Islet precursor cell (in vitro differentiated cells): ENCODE measurements around the gene SERPINI2.
A peak's percentile ranks its signal among the peaks of the same experiment; 100 is the strongest.
"Not testable (repeated sequence)": the region's sequence is repeated elsewhere in the genome, so short reads cannot be mapped to it uniquely, and the experiment has no call there.

Source experiments
- DNase-seq: peaks from one replicate; pipeline ENCODE4 v3.0.0-alpha.2; 2018

SERPINI2 gene

DNA sequence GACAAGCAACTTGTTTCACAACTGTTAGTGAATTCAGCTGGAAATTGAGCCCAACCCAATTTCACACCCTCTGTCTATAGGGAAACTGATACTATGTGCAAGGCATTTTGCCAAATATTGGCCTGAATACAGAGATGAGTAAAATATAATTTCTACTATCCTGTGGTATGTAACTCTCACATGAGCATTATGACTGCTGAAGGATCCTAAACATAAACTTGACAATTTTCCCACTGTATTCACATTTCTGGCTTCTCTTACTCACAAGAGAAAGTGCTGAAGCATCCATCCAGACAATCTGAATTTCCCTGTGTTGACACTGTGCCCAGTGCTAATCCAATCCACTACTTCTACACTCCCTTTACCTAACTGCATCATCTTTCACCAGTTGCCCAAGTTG, 28.4 kb downstream of the SERPINI2 start:
- no peak for DNase-seq

DNA sequence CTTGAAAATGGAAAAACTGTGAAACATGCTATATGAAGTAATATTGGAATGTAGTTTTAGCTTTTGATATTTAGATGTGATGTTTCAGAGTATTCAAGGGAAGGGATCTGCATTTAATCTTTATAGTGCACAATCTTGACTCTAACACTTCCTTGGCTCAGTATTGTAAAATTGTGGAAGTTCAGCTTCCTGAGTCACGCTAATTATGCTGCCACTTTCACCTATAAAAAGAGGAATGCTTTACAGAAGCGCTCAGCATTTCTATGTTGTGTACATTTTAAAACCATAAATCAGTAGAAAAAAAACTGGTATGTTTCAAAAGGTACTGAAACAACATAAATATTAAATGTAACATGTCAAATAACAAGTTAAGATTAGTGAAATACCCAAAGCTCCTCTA, 32.6 kb downstream of the SERPINI2 start:
- DNase-seq = no peak

DNA sequence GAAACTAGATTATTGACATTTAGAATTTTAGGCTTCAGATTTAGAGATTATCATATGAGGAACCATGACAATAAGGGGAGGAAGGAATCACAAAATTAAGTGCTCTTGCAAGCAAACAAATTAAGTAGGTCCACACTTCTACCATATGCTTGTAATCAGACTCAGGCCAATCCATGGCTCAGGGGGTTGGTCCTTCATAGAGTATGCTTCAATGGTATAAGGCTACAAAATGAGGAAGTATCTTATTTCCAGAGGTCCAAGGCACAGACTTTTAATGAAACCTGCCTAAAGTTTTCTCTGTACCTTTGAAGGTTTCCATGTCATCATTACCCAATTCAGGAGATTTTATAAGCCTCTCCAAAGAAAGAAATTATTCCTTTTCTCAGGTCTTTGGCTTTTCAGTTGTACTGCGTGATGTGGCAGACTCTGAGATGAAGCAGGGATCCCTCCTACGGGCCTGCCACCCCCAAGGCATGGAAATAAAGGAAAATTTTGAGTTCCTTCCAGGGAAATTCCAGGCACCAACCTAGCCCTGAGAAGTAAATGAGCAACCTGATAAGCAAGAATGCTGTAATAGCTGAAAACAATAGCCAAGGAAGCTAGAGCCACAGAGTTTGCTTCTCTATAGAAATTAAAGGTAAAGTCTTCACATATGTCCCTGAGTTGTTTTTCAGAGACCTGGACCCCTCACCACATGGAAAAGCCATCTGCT, 36.3 kb downstream of the SERPINI2 start:
- DNase-seq = no peak

DNA sequence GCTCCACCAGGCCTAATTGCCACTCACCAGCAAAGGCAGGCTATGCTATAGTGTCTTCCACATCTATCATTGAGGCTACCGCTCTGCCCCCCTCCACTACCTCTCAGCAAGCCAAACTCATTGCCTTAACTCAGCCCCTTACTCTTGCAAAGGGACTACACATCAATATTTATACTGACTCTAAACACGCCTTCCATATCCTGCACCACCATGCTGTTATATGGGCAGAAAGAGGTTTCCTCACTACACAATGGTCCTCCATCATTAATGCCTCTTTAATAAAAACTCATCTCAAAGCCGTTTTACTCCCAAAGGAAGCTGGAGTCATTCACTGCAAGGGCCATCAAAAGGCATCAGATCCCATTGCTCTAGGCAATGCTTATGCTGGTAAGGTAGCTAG, 46.9 kb downstream of the SERPINI2 start:
- DNase-seq = not testable (repeated sequence)

DNA sequence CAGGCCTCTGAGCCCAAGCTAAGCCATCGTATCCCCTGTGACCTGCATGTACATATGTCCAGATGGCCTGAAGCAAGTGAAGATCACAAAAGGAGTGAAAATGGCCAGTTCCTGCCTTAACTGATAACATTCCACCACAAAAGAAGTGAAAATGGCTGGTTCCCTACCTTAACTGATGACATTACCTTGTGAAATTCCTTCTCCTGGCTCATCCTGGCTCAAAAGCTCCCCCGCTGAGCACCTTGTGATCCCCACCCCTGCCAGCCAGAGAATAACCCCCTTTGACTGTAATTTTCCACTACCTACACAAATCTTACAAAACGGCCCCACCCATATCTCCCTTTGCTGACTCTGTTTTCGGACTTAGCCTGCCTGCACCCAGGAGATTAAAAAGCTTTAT, 51.4 kb downstream of the SERPINI2 start:
- not testable (repeated sequence) for DNase-seq

DNA sequence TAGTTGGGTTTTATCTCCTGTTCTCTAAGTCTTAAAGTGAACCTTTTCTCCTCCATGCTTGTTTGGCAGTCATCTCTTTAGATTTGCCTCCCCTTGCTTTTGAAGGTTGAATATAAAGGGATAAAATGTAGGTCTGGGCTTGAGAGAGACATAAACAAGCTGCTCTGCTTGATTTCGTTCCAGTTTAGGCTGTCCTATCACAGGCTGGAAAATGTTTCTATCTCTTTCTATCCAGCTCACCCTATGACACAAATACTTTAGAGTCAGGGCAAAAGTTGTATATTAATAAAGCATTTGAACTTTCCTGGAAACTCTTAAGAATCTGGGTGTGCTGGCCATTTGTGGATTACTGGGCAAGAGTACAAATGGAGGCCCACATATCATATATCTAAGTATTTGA, 64.2 kb downstream of the SERPINI2 start:
- no peak for DNase-seq

DNA sequence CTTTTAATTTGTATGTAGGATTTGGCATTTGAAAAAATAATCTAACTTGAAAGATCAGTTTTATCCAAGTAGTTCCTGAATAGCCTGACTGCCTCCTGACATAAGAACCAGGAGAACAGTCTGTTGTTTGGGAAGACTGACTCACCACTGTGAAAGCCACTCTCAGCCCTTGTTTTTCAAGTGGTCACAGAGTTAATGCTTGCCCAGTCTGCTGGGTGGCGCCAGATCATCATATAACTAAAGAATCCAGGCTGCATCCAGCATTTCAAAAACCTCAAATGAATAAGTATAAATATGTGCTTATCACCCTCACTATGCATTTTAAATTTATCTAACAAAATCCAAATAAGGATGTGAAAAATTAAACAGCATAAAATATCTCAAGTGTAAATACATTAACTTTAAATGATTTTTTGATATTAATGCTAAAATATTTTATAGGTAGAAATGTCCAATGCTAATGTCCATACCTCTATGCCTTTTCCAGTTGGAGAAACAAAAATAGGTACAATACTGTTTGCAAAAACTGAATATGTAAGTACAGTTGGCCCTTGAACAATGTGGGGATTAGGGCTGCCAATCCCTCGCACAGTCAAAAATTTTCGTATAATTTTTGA, 66.9 kb downstream of the SERPINI2 start:
- peak; percentile 83 for DNase-seq

DNA sequence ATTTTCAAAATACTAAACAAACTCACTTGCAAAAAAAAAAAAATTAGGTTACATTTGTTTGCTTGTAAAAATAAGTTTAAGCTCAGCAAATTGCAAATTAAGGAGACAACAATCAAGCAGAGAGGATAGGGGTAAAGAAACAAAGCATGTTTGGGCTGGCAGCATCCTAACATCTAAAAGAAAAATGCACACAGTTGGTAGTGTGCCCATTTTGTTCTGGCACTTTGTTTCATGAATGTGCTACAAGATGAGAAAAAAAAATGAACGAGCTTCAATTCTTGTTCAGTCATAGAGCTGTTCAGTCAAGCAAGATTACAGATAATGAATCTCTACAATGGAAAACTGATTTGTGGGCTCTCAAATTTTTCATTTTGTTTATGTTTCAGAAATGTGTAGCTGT, 76.0 kb downstream of the SERPINI2 start:
- DNase-seq = no peak

DNA sequence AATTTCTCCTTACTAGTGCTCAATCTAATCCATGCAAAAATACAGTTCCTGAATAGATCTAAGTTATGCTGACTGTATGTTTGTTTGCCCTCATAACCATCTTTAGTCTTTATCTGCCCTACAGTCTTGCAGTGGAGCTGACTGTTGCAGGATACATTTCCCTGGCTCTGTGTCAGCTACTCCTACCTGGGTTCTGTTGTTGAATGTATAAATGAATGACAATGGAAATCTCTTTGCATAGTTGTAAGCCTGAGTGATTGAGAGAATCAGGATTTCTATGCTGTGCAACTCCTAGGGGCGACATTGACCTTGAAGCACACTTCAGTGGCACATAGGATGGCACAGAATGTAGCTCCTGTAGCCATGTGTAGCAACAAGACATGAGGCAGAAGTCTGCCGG, 77.8 kb downstream of the SERPINI2 start:
- DNase-seq = no peak

DNA sequence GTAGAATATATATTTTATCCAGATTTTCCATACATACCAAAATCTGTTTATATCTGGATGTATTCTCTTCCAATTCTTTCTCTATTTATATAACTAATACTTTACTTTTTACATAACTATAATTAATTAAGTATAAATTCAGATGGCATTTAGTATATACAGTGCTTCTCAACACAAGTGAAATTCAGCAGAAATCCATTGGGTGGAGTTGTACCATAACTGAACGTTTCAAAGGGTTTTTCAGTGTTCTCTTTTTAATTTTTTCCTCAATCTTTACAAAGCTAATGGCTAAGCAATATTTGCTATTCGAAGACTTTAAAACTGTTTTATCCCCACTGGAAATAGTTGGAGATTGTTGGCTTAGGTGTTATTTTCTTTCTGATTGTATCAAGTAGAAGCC, 79.8 kb downstream of the SERPINI2 start:
- no peak for DNase-seq
